PC-3 (cell line): ENCODE data around the gene ZNF483. TPM values are rescaled to one million over a fixed set of nuclear protein-coding genes. Genes with fewer than 3 reads are reported as not detected.

Experiments used
- ATAC-seq: fragments of 200-7000 bp; cut with Tn5 transposase; 2 replicates; pipeline ENCODE4 v1.9.1; 2020; ENCODE audit warnings: mild to moderate bottlenecking, moderate library complexity
- BruUV-seq: library from RNA; stranded (reverse); fragments of 400-500 nt; replicated peaks from 2 replicates; lab custom pipeline; 2021; lab: Mats Ljungman, UMichigan
- CTCF ChIA-PET: fragments of 300-600 bp; sonication (Branson Sonifier 250); formaldehyde crosslinking; loops from one replicate; lab custom pipeline; 2022; ENCODE audit warnings: antibody characterized with exemption; lab: Charles Lee
- POLR2A ChIA-PET: fragments of 300-600 bp; sonication (Branson Sonifier 250); formaldehyde crosslinking; loops from one replicate; lab custom pipeline; 2022; ENCODE audit warnings: antibody characterized with exemption; ENCODE audit not compliant: unreplicated experiment; lab: Charles Lee
- DNase-seq: peaks from one replicate; pipeline ENCODE4 v3.0.0-alpha.2; 2015
- H2AFZ ChIP-seq: fragments of 300-600 bp; sonication (generic); 2 replicates; pipeline ENCODE4 v1.6.0; 2016; ENCODE audit warnings: antibody characterized with exemption, low read length
- H3F3A ChIP-seq: fragments of 300-600 bp; sonication (generic); one replicate; pipeline ENCODE4 v1.6.0; 2017; ENCODE audit warnings: antibody characterized with exemption, low read length, control low read depth, mild to moderate bottlenecking; ENCODE audit not compliant: unreplicated experiment
- H3K27ac ChIP-seq: fragments of 300-600 bp; sonication (generic); 2 replicates; pipeline ENCODE4 v1.5.1; 2016; ENCODE audit warnings: mild to moderate bottlenecking, low read length
- H3K27me3 ChIP-seq: fragments of 300-600 bp; sonication (generic); 2 replicates; pipeline ENCODE4 v1.6.1; 2016; ENCODE audit warnings: low read length, mixed read lengths
- H3K36me3 ChIP-seq: fragments of 300-600 bp; sonication (generic); 2 replicates; pipeline ENCODE4 v1.6.1; 2016; ENCODE audit warnings: low read depth, mixed run types, low read length, mixed read lengths
- H3K4me1 ChIP-seq: fragments of 300-600 bp; sonication (generic); 2 replicates; pipeline ENCODE4 v1.5.1; 2016; ENCODE audit warnings: low read length; ENCODE audit not compliant: insufficient read depth
- H3K4me2 ChIP-seq: fragments of 300-600 bp; sonication (generic); 2 replicates; pipeline ENCODE4 v1.6.0; 2016; ENCODE audit warnings: low read length
- H3K4me3 ChIP-seq: fragments of 300-600 bp; sonication (generic); 2 replicates; pipeline ENCODE4 v1.5.1; 2016; ENCODE audit warnings: mild to moderate bottlenecking, low read length, mixed read lengths
- H3K79me2 ChIP-seq: fragments of 300-600 bp; sonication (generic); 2 replicates; pipeline ENCODE4 v1.6.1; 2017; ENCODE audit warnings: low read length, mixed read lengths
- H3K9ac ChIP-seq: fragments of 300-600 bp; sonication (generic); 2 replicates; pipeline ENCODE4 v1.6.0; 2016; ENCODE audit warnings: mild to moderate bottlenecking, low read length
- H3K9me2 ChIP-seq: fragments of 300-600 bp; sonication (generic); replicated peaks from 2 replicates; pipeline ENCODE4 v1.6.1; 2016; ENCODE audit warnings: mixed run types, low read length, mixed read lengths
- H3K9me3 ChIP-seq: fragments of 300-600 bp; sonication (generic); 2 replicates; pipeline ENCODE4 v1.6.1; 2016; ENCODE audit warnings: low read length, mixed read lengths
- H4K20me1 ChIP-seq: fragments of 300-600 bp; sonication (generic); 2 replicates; pipeline ENCODE4 v1.6.1; 2016; ENCODE audit warnings: low read length, mixed read lengths
- EZH2 ChIP-seq: fragments of 300-600 bp; sonication (generic); IDR thresholded peaks from one replicate; pipeline ENCODE4 v1.6.1; 2017; ENCODE audit warnings: antibody characterized with exemption, mild to moderate bottlenecking, low read length; ENCODE audit not compliant: unreplicated experiment
- EZH2phosphoT487 ChIP-seq: fragments of 300-600 bp; sonication (generic); IDR thresholded peaks from 2 replicates; pipeline ENCODE4 v1.6.1; 2018; ENCODE audit warnings: mild to moderate bottlenecking, antibody characterized with exemption, low read length, borderline replicate concordance
- intact Hi-C: fragments of 100-400 bp; cut with micrococcal nuclease; formaldehyde crosslinking; loops from 2 replicates; pipeline ENCODE4 v1.9.0; 2023
- total RNA-seq: library from RNA; depleted of rRNA; stranded (reverse); fragments of >200 nt; gene quantifications from 2 replicates; pipeline ENCODE4 v1.2.3, GENCODE V29; 2014
- TF ChIP-seq, protein P1 (sequence below): fragments of 300-600 bp; sonication (generic); conservative IDR thresholded peaks from 2 replicates; pipeline ENCODE4 v1.5.1; 2017; ENCODE audit warnings: antibody characterized with exemption, low read depth, mild to moderate bottlenecking, low read length

Gene ZNF483
- total RNA-seq, 1 experiment from 2014 or later: 3.9 TPM

DNA sequence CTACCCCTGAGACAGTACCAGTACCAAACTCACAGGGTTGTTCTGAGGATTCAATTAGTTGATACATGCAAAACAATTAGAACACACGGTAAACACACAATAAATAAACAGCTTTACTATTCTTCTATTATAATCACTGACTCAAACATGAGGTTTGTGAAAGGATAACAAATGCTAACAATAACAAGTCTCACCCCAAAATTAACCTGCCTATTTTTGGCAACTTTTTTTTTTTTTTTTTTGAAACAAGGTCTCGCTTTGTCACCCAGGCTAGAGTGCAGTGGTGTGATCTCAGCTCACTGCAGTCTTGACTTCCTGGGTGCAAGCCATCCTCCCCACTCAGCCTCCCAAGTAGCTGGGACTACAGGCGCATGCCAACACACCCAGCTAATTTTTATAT, 47.3 kb upstream of the ZNF483 start:
- Histone ChIP-seq H3K4me2 (no peak overlapping the region), H3K4me3 (no peak overlapping the region), H4K20me1 (peaks cover 40% of the 10 kb centered on the region), H3K79me2 (peaks cover 100% of the 10 kb centered on the region), H3K9me2 (no peaks in the 10 kb centered on the region), H3K4me1 (peaks cover 10% of the 10 kb centered on the region), H3K27ac (no peak overlapping the region), H3K9ac (no peak overlapping the region), H2AFZ (no peak overlapping the region), H3K36me3 (no peaks in the 10 kb centered on the region), H3K9me3 (no peaks in the 10 kb centered on the region), H3F3A (no peaks in the 10 kb centered on the region), H3K27me3 (no peaks in the 10 kb centered on the region)
- DNase-seq (no peak), ATAC-seq (no peak)
- POLR2A ChIA-PET: no interaction called here
- CTCF ChIA-PET: no interaction called here
- BruUV-seq: no TSS peak
- intact Hi-C loops: no loop called here
- TF ChIP-seq, protein P1, sequence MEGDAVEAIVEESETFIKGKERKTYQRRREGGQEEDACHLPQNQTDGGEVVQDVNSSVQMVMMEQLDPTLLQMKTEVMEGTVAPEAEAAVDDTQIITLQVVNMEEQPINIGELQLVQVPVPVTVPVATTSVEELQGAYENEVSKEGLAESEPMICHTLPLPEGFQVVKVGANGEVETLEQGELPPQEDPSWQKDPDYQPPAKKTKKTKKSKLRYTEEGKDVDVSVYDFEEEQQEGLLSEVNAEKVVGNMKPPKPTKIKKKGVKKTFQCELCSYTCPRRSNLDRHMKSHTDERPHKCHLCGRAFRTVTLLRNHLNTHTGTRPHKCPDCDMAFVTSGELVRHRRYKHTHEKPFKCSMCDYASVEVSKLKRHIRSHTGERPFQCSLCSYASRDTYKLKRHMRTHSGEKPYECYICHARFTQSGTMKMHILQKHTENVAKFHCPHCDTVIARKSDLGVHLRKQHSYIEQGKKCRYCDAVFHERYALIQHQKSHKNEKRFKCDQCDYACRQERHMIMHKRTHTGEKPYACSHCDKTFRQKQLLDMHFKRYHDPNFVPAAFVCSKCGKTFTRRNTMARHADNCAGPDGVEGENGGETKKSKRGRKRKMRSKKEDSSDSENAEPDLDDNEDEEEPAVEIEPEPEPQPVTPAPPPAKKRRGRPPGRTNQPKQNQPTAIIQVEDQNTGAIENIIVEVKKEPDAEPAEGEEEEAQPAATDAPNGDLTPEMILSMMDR: no peak
- no peak for TF ChIP-seq EZH2phosphoT487
- no peak for TF ChIP-seq EZH2

DNA sequence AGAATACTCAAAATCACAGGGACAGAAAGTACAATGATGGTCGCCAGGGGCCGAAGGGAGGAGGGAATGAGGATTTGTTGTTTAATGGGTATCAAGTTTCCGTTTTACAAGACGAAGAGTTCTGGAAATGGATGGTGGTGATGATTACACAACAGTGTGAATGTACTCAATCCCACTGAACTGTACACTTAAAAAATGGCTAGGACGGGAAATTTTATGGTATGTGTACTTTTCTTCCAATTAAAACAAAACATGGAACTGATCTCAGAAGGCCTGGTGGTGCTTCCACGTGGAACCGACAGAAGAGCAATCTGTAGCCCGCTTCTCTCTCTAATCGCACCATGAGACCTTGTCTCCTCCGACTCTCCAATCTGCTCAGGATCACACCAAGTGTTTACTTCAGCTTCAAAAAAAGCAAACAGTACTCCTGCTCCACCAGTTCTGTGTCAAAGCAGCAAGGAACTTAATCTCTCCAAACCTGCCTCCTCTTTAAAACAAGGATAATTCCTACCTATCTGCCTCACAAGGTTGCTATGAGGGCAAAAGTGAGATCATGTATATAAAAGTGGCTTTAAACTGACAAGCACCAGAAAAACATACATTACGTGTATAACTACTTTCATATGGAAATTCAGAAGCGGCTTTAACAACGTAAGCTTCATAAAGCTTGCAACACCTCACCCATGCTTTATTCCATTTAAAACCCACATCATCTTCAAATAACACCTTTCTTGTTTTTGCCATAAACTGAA, 42.9 kb upstream of the ZNF483 start:
- intact Hi-C loops: loop anchor here (5.0 kb wide), 1 partner anchor 40 kb away; no protein-coding TSS in a partner anchor
- TF ChIP-seq EZH2: no peak
- TF ChIP-seq EZH2phosphoT487: no peak
- TF ChIP-seq, protein P1: no peak
- H3K79me2 ChIP-seq: peaks cover 71% of the 10 kb centered on the region

More for the DNA sequence above, 42.9 kb upstream of the ZNF483 start:
- H3K9me2 ChIP-seq: no peaks in the 10 kb centered on the region
- H4K20me1 ChIP-seq: peaks cover 24% of the 10 kb centered on the region
- no peaks in the 10 kb centered on the region for H3K9me3 ChIP-seq
- H2AFZ ChIP-seq: no peak overlapping the region; the same call in 1 of the 2 replicates
- H3K9ac ChIP-seq: peak overlapping the region; percentile 86
- peak overlapping the region; percentile 57 for H3K27ac ChIP-seq
- no peaks in the 10 kb centered on the region for H3K27me3 ChIP-seq
- DNase-seq: peak; percentile 56
- H3K36me3 ChIP-seq: no peaks in the 10 kb centered on the region
- ATAC-seq: peak; percentile 5
- ChIA-PET CTCF (no interaction called here), POLR2A (interaction anchor here (0.6 kb wide), 1 partner anchor 19 kb away, joined by 4 read pairs; no protein-coding TSS in a partner anchor)
- peak overlapping the region; percentile 93 for H3K4me3 ChIP-seq
- H3F3A ChIP-seq: no peaks in the 10 kb centered on the region
- H3K4me1 ChIP-seq: peaks cover 10% of the 10 kb centered on the region
- TSS peak; percentile 35 for BruUV-seq
- H3K4me2 ChIP-seq: peak overlapping the region; percentile 89
